Esophagus muscularis mucosa (tissue), 4 donors: Measurements from ENCODE around the gene PLEKHD1. TPM values are rescaled to one million over a fixed set of nuclear protein-coding genes. Genes with fewer than 3 reads are reported as not detected.

Experiments
- DNase-seq: peaks from one replicate; pipeline ENCODE4 v3.0.0-alpha.2; 2017; ENCODE audit errors: extremely low spot score
- H3K27ac ChIP-seq, 4 donors: fragments of 200-600 bp; sonication (generic); replicated peaks in 1 of 4; 1 replicate in 3 of 4; 2 replicates in 1 of 4; pipeline ENCODE4 v1.5.1; 2016 to 2019; ENCODE audit warnings: mild to moderate bottlenecking in 1 of 4
- H3K27me3 ChIP-seq, 4 donors: fragments of 200-600 bp; sonication (generic); one replicate each; pipeline versions ENCODE4 v1.5.1 to v1.6.0; 2016 to 2019
- H3K36me3 ChIP-seq, 4 donors: fragments of 200-600 bp; sonication (generic); one replicate each; pipeline ENCODE4 v1.5.1; 2016 to 2019
- H3K4me1 ChIP-seq, 4 donors: fragments of 200-600 bp; sonication (generic); one replicate each; pipeline ENCODE4 v1.5.1; 2016 to 2019
- H3K4me3 ChIP-seq, 4 donors: fragments of 200-600 bp; sonication (generic); 1 replicate in 2 of 4; 2 replicates in 2 of 4; pipeline ENCODE4 v1.5.1; 2016 to 2019; ENCODE audit warnings: mild to moderate bottlenecking in 4 of 4, moderate library complexity in 1 of 4
- H3K9me3 ChIP-seq, 4 donors: fragments of 200-600 bp; sonication (generic); 1 replicate in 3 of 4; 2 replicates in 1 of 4; pipeline ENCODE4 v1.5.1; 2016 to 2019
- CTCF ChIP-seq, 3 experiments: fragments of 200-600 bp in 2 of 3; fragments of 450-650 bp in 1 of 3; sonication (generic) in 2 of 3; IDR thresholded peaks; one replicate each; pipeline ENCODE4 v1.5.1; 2017 to 2019; ENCODE audit warnings: antibody characterized with exemption in 3 of 3, mild to moderate bottlenecking in 2 of 3, moderate library complexity in 1 of 3
- EP300 ChIP-seq: sonication (generic); formaldehyde crosslinking; IDR thresholded peaks from one replicate; pipeline ENCODE4 v1.6.1; 2017; ENCODE audit warnings: antibody characterized with exemption
- POLR2A ChIP-seq: fragments of 450-650 bp; IDR thresholded peaks from one replicate; pipeline ENCODE4 v1.6.1; 2017; ENCODE audit warnings: antibody characterized with exemption, moderate library complexity, mild to moderate bottlenecking, low read depth
- POLR2AphosphoS5 ChIP-seq, 2 donors: sonication (generic); formaldehyde crosslinking; IDR thresholded peaks; one replicate each; pipeline ENCODE4 v1.6.1; 2017; ENCODE audit warnings: antibody characterized with exemption in 2 of 2
- WGBS: methylation state at CpG from one replicate; pipeline ENCODE4 v1.1.5; 2018; 5-methylcytosine and 5-hydroxymethylcytosine counted together
- intact Hi-C: fragments of 100-400 bp; cut with DNase I; formaldehyde crosslinking; loops from one replicate; pipeline ENCODE4 v1.15.1; 2023
- total RNA-seq, 4 donors: library from RNA; depleted of rRNA; stranded (reverse); fragments of >200 nt; gene quantifications; one replicate each; pipeline versions ENCODE4 v1.1.0 to v1.2.1, GENCODE V29; 2016

The PLEKHD1 gene
- total RNA-seq, 4 donors from 2014 or later: 0.17 TPM; not detected in 3

- no peaks in the 10 kb centered on the region for H3K4me1 ChIP-seq
- H3K36me3 ChIP-seq: no peaks in the 10 kb centered on the region
- peaks cover 0 to 64% (median 0%) of the 10 kb centered on the region in 4 donors for H3K27me3 ChIP-seq
- intact Hi-C loops: no loop called here
- DNase-seq: no peak
- no peak overlapping the region for H3K27ac ChIP-seq
- H3K9me3 ChIP-seq: no peaks in the 10 kb centered on the region
- TF ChIP-seq POLR2AphosphoS5 (IDR thresholded peaks at IDR 0.05) (no peak), CTCF (IDR thresholded peaks at IDR 0.05) (no peak), POLR2A (no peak), EP300 (no peak)
- H3K4me3 ChIP-seq: no peak overlapping the region
Measured at GRCh38 chr14:69561893-69562292, 77.4 kb downstream of the PLEKHD1 start.

- Histone ChIP-seq H3K27me3 (peaks cover 0 to 99% (median 28%) of the 10 kb centered on the region in 4 donors), H3K27ac (no peak overlapping the region), H3K4me3 (no peak overlapping the region), H3K9me3 (no peaks in the 10 kb centered on the region), H3K36me3 (no peaks in the 10 kb centered on the region), H3K4me1 (peaks cover 9 to 17% (median 15%) of the 10 kb centered on the region in 4 donors)
- WGBS: 81% methylated on average over 5 of the region's 5 CpGs
- intact Hi-C loops: no loop called here
- DNase-seq: no peak
- TF ChIP-seq POLR2AphosphoS5 (IDR thresholded peaks at IDR 0.05) (no peak), CTCF (IDR thresholded peaks at IDR 0.05) (no peak), POLR2A (no peak), EP300 (no peak)
Measured at GRCh38 chr14:69567563-69567962, 83.0 kb downstream of the PLEKHD1 start.

GRCh38 chr14:69569859-69570258 lies 85.3 kb downstream of the PLEKHD1 start:
- no peak for DNase-seq
- H3K9me3 ChIP-seq: no peaks in the 10 kb centered on the region
- no peak for TF ChIP-seq POLR2AphosphoS5 (IDR thresholded peaks at IDR 0.05)
- no peak for TF ChIP-seq EP300
- TF ChIP-seq CTCF (IDR thresholded peaks at IDR 0.05): no peak
- no peak overlapping the region for H3K27ac ChIP-seq
- intact Hi-C loops: loop anchor here (5.0 kb wide), 1 partner anchor 33 kb away; no protein-coding TSS in a partner anchor
- no peaks in the 10 kb centered on the region for H3K36me3 ChIP-seq
- H3K4me1 ChIP-seq: peaks cover 28 to 40% (median 38%) of the 10 kb centered on the region in 4 donors
- peaks cover 0 to 99% (median 50%) of the 10 kb centered on the region in 4 donors for H3K27me3 ChIP-seq
- WGBS: 64% methylated on average over 2 of the region's 2 CpGs
- H3K4me3 ChIP-seq: no peak overlapping the region

- DNase-seq: no peak
- H3K27me3 ChIP-seq: peaks cover 0 to 99% (median 57%) of the 10 kb centered on the region in 4 donors
- no peaks in the 10 kb centered on the region for H3K9me3 ChIP-seq
- no peaks in the 10 kb centered on the region for H3K36me3 ChIP-seq
- peaks cover 28 to 43% (median 39%) of the 10 kb centered on the region in 4 donors for H3K4me1 ChIP-seq
- no peak for TF ChIP-seq EP300
- no peak for TF ChIP-seq POLR2AphosphoS5 (IDR thresholded peaks at IDR 0.05)
- no peak for TF ChIP-seq CTCF (IDR thresholded peaks at IDR 0.05)
- TF ChIP-seq POLR2A: no peak
- WGBS: 87% methylated on average over 7 of the region's 7 CpGs
- no peak overlapping the region for H3K27ac ChIP-seq
- no peak overlapping the region for H3K4me3 ChIP-seq
- intact Hi-C loops: loop anchor here (5.0 kb wide), 1 partner anchor 34 kb away; no protein-coding TSS in a partner anchor
Measured at GRCh38 chr14:69570836-69571330, 86.4 kb downstream of the PLEKHD1 start.

GRCh38 chr14:69571449-69572029 lies 87.0 kb downstream of the PLEKHD1 start:
- Histone ChIP-seq H3K27me3 (peaks cover 0 to 99% (median 58%) of the 10 kb centered on the region in 4 donors), H3K9me3 (no peaks in the 10 kb centered on the region), H3K4me1 (peaks cover 28 to 43% (median 39%) of the 10 kb centered on the region in 4 donors), H3K4me3 (peak overlapping the region; percentile 50 to 62 (median 54)), H3K36me3 (no peaks in the 10 kb centered on the region), H3K27ac (no peak overlapping the region)
- 33% methylated on average over 14 of the region's 62 CpGs for whole genome bisulfite sequencing
- intact Hi-C loops: loop anchor here (5.0 kb wide), 1 partner anchor 34 kb away; no protein-coding TSS in a partner anchor
- TF ChIP-seq EP300 (no peak), POLR2AphosphoS5 (IDR thresholded peaks at IDR 0.05) (no peak), CTCF (IDR thresholded peaks at IDR 0.05) (no peak), POLR2A (no peak)
- DNase-seq: no peak
